ENCODE data around the gene PTPRK.

PTPRK gene

DNA sequence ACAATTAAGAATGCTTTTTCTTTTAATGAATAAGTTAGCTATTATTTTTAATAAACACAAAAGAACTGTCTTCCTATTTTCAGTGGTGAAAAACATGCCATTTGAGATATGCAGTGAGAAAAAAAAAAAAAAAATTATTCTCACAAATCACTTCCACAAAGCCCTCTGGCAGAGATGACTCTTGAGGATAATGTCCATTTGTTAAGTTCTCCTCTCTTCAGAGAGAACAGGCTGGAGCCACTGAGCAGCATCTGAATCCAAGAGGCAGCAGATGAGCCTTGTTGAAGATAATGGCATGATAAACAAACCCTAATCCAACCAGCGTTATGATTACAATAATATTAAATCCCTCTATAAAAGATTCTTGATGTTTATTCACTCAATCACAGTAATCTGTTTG is 105.0 kb downstream of the PTPRK start:
- H2AFZ ChIP-seq (ENCODE audit: low read length, unreplicated experiment) = no peak overlapping the region
- H3K27ac ChIP-seq (ENCODE audit: low read depth, low read length) = no peak overlapping the region
- peaks cover 7% of the 10 kb centered on the region for H3K79me2 ChIP-seq (ENCODE audit: control insufficient read depth, insufficient read depth, low read length, unreplicated experiment)
- H3K4me1 ChIP-seq (ENCODE audit: control insufficient read depth, insufficient read depth, low read length, unreplicated experiment) = no peaks in the 10 kb centered on the region
- H3K36me3 ChIP-seq (ENCODE audit: insufficient read depth, low read length) = peaks cover 5% of the 10 kb centered on the region
- H3K27me3 ChIP-seq (ENCODE audit: insufficient read depth, low read length) = no peaks in the 10 kb centered on the region
- no peak overlapping the region for H3K4me3 ChIP-seq (ENCODE audit: low read depth, low read length)

DNA sequence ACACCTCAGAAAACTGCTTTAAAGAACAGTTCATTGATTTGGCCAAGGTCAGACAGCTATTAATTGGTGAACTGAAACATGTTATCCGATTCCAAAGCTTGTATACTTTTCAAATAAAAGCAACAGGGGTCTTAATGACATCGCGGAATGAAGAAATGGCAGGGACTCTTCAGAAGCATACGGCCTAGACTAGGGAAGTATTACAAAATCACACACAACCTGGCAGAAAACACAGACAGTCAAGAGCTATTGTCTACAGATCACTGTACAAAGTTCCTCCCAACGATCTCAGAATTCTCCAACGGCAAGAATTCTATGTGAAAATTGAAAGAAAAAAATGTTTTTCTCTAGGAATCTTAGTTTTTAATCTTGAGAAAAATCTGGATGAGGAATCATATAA is 105.5 kb downstream of the PTPRK start:
- Histone ChIP-seq H3K4me3 (ENCODE audit: low read depth, low read length) (no peak overlapping the region), H2AFZ (ENCODE audit: low read length, unreplicated experiment) (no peak overlapping the region), H3K4me1 (ENCODE audit: control insufficient read depth, insufficient read depth, low read length, unreplicated experiment) (no peaks in the 10 kb centered on the region), H3K27ac (ENCODE audit: low read depth, low read length) (no peak overlapping the region), H3K79me2 (ENCODE audit: control insufficient read depth, insufficient read depth, low read length, unreplicated experiment) (peaks cover 7% of the 10 kb centered on the region), H3K36me3 (ENCODE audit: insufficient read depth, low read length) (peaks cover 4% of the 10 kb centered on the region), H3K27me3 (ENCODE audit: insufficient read depth, low read length) (no peaks in the 10 kb centered on the region)

DNA sequence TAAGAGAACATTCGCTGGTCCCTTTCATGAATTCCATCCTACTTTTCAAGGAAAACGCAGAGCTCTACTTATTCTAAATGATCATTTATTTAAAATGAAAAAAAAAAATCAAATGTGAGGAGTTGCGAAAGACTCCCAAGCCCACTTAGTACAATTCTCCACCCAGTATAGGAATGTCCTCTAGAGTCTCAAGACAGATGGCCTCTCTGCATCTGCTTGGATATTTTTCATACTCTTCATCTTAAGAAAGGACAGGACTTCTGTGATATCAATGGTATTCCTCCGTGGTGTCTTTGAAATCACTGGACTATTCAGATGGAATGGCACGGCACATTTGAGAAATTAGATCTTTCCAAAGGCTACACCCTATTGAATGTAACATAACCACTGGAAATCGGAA is 107.1 kb downstream of the PTPRK start:
- Histone ChIP-seq H3K79me2 (ENCODE audit: control insufficient read depth, insufficient read depth, low read length, unreplicated experiment) (peaks cover 7% of the 10 kb centered on the region), H3K4me1 (ENCODE audit: control insufficient read depth, insufficient read depth, low read length, unreplicated experiment) (no peaks in the 10 kb centered on the region), H3K36me3 (ENCODE audit: insufficient read depth, low read length) (no peaks in the 10 kb centered on the region; the same call in 1 of the 2 replicates), H3K27me3 (ENCODE audit: insufficient read depth, low read length) (no peaks in the 10 kb centered on the region), H3K27ac (ENCODE audit: low read depth, low read length) (no peak overlapping the region), H2AFZ (ENCODE audit: low read length, unreplicated experiment) (no peak overlapping the region), H3K4me3 (ENCODE audit: low read depth, low read length) (no peak overlapping the region)

DNA sequence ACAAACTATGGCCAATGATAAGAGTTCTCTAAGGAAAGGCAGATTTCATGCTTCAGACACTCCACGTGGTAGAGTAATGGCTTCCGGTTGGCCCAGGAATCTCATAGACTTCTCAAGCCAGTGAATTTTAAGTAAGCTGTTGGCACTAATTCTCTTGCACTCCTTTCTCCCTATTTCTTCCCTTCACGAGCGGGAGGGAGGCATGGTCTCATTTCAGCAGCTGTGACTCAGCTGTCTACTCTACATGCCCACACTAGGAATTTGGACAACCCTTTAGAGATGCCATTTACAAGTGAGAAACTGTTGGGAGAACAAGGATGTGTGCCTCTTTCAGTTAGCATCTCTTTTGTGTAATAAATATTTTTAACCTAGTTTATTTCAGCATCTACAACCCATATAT is 107.7 kb downstream of the PTPRK start:
- H3K79me2 ChIP-seq (ENCODE audit: control insufficient read depth, insufficient read depth, low read length, unreplicated experiment) = peaks cover 7% of the 10 kb centered on the region
- H3K27me3 ChIP-seq (ENCODE audit: insufficient read depth, low read length) = no peaks in the 10 kb centered on the region
- no peak overlapping the region for H2AFZ ChIP-seq (ENCODE audit: low read length, unreplicated experiment)
- H3K36me3 ChIP-seq (ENCODE audit: insufficient read depth, low read length) = no peaks in the 10 kb centered on the region
- no peaks in the 10 kb centered on the region for H3K4me1 ChIP-seq (ENCODE audit: control insufficient read depth, insufficient read depth, low read length, unreplicated experiment)
- H3K4me3 ChIP-seq (ENCODE audit: low read depth, low read length) = no peak overlapping the region
- H3K27ac ChIP-seq (ENCODE audit: low read depth, low read length) = no peak overlapping the region

DNA sequence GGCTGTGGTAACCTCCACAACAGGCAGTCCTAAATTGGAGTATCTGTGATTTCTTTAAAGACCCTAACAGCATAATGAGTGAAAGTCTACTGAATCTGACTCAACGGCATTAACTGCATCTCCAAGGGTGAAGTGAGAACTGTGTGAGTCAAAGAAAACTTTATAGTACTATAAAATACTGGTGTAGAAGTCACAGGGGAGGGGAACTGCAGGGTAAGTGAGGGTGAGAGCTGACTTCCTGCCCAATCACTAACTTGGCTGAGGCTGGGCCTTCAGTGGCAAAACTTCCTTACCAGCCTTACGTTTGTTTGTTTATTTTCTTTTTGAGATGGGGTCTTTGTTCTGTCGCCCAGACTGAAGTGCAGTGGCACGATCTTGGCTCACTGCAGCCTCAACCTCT is 109.8 kb downstream of the PTPRK start:
- H3K4me1 ChIP-seq (ENCODE audit: control insufficient read depth, insufficient read depth, low read length, unreplicated experiment) = no peaks in the 10 kb centered on the region

DNA sequence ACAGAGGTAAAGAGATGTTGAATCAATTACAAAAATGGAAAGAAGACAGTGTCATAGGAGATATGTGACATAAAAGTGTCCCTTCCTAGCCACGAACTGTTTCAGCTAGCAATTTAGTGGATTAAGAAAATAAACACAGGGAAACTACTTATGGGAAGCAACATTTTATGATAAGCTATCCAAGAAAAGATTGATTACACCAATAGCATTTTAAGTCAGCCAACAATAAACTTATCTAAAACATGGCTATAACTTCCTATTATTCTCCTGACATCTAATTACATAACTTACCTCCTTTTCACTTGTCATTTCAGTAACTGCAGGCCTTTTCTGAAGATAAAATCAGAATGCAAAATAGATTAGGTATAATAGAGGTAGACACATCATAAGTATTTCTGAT is 111.4 kb downstream of the PTPRK start:
- Histone ChIP-seq H3K79me2 (ENCODE audit: control insufficient read depth, insufficient read depth, low read length, unreplicated experiment) (peaks cover 7% of the 10 kb centered on the region), H3K27ac (ENCODE audit: low read depth, low read length) (no peak overlapping the region), H3K36me3 (ENCODE audit: insufficient read depth, low read length) (no peaks in the 10 kb centered on the region; the same call in 1 of the 2 replicates), H2AFZ (ENCODE audit: low read length, unreplicated experiment) (no peak overlapping the region), H3K4me1 (ENCODE audit: control insufficient read depth, insufficient read depth, low read length, unreplicated experiment) (no peaks in the 10 kb centered on the region), H3K27me3 (ENCODE audit: insufficient read depth, low read length) (no peaks in the 10 kb centered on the region), H3K4me3 (ENCODE audit: low read depth, low read length) (no peak overlapping the region)

More for the DNA sequence above, 109.8 kb downstream of the PTPRK start:
- Histone ChIP-seq H2AFZ (ENCODE audit: low read length, unreplicated experiment) (no peak overlapping the region), H3K36me3 (ENCODE audit: insufficient read depth, low read length) (no peaks in the 10 kb centered on the region; the same call in 1 of the 2 replicates), H3K79me2 (ENCODE audit: control insufficient read depth, insufficient read depth, low read length, unreplicated experiment) (peaks cover 7% of the 10 kb centered on the region), H3K27me3 (ENCODE audit: insufficient read depth, low read length) (no peaks in the 10 kb centered on the region), H3K4me3 (ENCODE audit: low read depth, low read length) (no peak overlapping the region), H3K27ac (ENCODE audit: low read depth, low read length) (no peak overlapping the region)

DNA sequence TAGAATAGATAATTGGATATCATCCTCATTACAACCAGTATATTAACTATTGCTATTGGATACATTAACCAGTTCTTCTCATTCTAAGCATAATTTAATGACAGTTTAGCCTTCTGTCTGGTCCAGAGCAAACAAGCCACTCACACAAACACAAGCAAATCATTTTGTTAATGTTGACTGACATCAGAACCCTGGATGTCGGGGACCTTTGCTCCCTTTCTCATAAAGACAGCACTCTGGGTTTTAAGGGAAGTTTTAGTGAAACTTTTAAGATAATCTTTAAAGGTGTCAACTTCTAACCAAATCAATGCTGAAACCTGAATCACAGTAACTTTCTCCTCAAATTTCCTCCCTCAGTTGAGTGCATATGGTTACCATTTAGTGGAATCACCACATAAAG is 113.9 kb downstream of the PTPRK start:
- no peak overlapping the region for H3K4me3 ChIP-seq (ENCODE audit: low read depth, low read length)
- H3K36me3 ChIP-seq (ENCODE audit: insufficient read depth, low read length) = no peaks in the 10 kb centered on the region; the same call in 1 of the 2 replicates
- H3K79me2 ChIP-seq (ENCODE audit: control insufficient read depth, insufficient read depth, low read length, unreplicated experiment) = no peaks in the 10 kb centered on the region
- no peak overlapping the region for H3K27ac ChIP-seq (ENCODE audit: low read depth, low read length)
- no peaks in the 10 kb centered on the region for H3K4me1 ChIP-seq (ENCODE audit: control insufficient read depth, insufficient read depth, low read length, unreplicated experiment)
- H2AFZ ChIP-seq (ENCODE audit: low read length, unreplicated experiment) = no peak overlapping the region
- H3K27me3 ChIP-seq (ENCODE audit: insufficient read depth, low read length) = no peaks in the 10 kb centered on the region

DNA sequence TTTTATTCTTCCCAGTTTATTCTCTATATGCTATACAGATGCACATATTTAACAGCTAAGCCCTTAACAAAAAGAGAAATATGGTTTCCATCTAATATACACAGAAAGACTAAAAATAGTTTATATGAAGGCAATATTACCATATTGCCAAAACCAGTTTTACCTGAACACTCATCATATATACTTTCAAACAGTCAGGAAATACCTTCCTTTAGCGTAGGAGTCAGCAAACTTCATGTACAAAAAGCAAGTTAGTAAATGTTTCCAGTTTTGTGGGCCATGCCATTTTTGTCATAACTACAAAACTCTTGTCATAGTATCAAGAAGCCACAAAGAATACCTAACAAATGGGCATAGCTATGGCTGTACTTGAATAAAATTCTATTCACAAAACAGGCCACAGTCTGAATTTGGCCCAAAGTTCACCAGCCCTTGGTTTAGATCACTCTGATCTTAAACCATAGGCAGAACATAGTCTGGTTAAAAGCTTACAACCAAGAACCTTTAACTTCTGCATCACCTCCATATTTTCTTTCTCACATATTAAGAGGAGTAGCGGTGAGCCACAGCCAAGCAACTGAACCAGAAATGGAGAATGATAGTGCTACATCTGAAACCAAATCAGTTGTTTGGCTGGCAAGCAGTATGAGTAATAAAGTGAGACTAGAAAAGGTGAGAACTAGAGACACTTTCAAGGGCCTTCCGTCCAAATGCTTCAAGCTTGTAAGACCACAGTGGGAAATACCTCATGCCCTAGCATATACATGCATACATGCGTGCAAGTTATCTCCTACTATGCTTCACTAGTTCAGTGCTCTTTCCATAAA is 116.6 kb downstream of the PTPRK start:
- no peaks in the 10 kb centered on the region for H3K4me1 ChIP-seq (ENCODE audit: control insufficient read depth, insufficient read depth, low read length, unreplicated experiment)
- H3K27me3 ChIP-seq (ENCODE audit: insufficient read depth, low read length) = no peaks in the 10 kb centered on the region
- no peaks in the 10 kb centered on the region; the same call in 1 of the 2 replicates for H3K36me3 ChIP-seq (ENCODE audit: insufficient read depth, low read length)
- H3K27ac ChIP-seq (ENCODE audit: low read depth, low read length) = no peak overlapping the region
- no peaks in the 10 kb centered on the region for H3K79me2 ChIP-seq (ENCODE audit: control insufficient read depth, insufficient read depth, low read length, unreplicated experiment)
- H2AFZ ChIP-seq (ENCODE audit: low read length, unreplicated experiment) = no peak overlapping the region
- no peak overlapping the region for H3K4me3 ChIP-seq (ENCODE audit: low read depth, low read length)

DNA sequence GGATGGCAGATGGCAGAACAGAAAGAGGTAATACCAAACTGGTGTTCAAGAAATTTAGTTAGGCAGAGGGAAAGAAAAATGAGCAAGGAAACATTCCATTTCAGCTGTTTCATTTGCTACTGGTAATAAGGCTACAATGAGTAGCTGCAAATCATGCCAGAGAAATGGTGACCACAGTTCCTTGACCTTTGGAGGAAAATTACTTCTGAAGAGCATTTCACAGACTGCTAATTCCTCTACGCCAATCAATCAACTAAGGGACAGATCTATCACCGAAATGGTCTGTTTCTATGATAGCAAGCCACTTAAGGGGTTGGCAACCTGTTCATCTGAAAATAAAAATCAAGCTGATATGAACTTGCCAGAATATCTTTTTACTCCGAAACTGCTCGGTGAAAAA is 119.5 kb downstream of the PTPRK start:
- Histone ChIP-seq H3K36me3 (ENCODE audit: insufficient read depth, low read length) (no peaks in the 10 kb centered on the region), H3K4me1 (ENCODE audit: control insufficient read depth, insufficient read depth, low read length, unreplicated experiment) (no peaks in the 10 kb centered on the region), H3K27ac (ENCODE audit: low read depth, low read length) (no peak overlapping the region), H3K79me2 (ENCODE audit: control insufficient read depth, insufficient read depth, low read length, unreplicated experiment) (no peaks in the 10 kb centered on the region), H3K4me3 (ENCODE audit: low read depth, low read length) (no peak overlapping the region), H2AFZ (ENCODE audit: low read length, unreplicated experiment) (no peak overlapping the region), H3K27me3 (ENCODE audit: insufficient read depth, low read length) (no peaks in the 10 kb centered on the region)

DNA sequence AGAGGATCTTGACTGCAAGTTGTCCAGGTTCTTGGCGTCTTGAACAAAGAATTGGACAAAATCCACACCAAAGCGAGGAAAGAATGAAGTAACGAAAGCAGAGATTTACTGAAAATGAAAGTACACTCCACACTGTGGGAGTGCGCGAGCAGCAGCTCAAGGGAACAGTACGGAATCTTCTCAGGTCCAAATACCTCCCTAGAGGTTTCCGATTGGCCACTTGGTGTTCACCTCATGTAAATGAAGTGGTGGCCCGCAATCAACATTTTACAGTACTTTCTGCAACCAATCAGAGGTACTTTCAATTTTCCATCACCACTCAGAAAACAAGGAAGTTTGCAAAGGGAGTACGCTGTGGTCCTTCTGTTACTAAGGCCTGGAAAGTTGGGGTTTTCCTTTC is 122.4 kb downstream of the PTPRK start:
- H3K36me3 ChIP-seq (ENCODE audit: insufficient read depth, low read length) = no peaks in the 10 kb centered on the region
- no peak overlapping the region for H3K27ac ChIP-seq (ENCODE audit: low read depth, low read length)
- H2AFZ ChIP-seq (ENCODE audit: low read length, unreplicated experiment) = no peak overlapping the region
- no peaks in the 10 kb centered on the region for H3K4me1 ChIP-seq (ENCODE audit: control insufficient read depth, insufficient read depth, low read length, unreplicated experiment)
- no peaks in the 10 kb centered on the region for H3K27me3 ChIP-seq (ENCODE audit: insufficient read depth, low read length)
- no peak overlapping the region for H3K4me3 ChIP-seq (ENCODE audit: low read depth, low read length)
- no peaks in the 10 kb centered on the region for H3K79me2 ChIP-seq (ENCODE audit: control insufficient read depth, insufficient read depth, low read length, unreplicated experiment)

DNA sequence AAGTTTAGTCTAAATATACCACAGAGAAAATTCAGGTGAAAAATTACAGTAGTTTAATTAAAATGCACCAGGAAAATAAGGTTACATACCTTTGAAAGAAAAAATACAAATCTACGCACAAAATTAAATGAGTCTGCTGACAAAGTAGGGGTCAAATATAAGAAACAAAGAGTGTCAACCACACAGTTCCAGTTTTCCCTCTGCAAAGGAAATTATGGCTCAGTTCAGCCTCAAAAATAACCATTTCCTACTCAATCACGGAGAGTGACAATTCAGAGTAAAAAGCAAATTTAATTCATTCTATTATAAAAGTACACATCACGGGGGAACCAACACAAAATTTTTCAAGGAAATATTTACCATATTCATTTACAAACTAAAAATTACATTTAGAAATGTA is 124.8 kb downstream of the PTPRK start:
- Histone ChIP-seq H3K79me2 (ENCODE audit: control insufficient read depth, insufficient read depth, low read length, unreplicated experiment) (no peaks in the 10 kb centered on the region), H3K27ac (ENCODE audit: low read depth, low read length) (no peak overlapping the region), H3K27me3 (ENCODE audit: insufficient read depth, low read length) (no peaks in the 10 kb centered on the region), H3K4me3 (ENCODE audit: low read depth, low read length) (no peak overlapping the region), H2AFZ (ENCODE audit: low read length, unreplicated experiment) (no peak overlapping the region), H3K36me3 (ENCODE audit: insufficient read depth, low read length) (no peaks in the 10 kb centered on the region), H3K4me1 (ENCODE audit: control insufficient read depth, insufficient read depth, low read length, unreplicated experiment) (no peaks in the 10 kb centered on the region)
